HG03457 (cell line): Measurements from ENCODE around the gene SUFU.
A peak's percentile ranks its signal among the peaks of the same experiment; 100 is the strongest.
"Not testable (repeated sequence)": the region's sequence is repeated elsewhere in the genome, so short reads cannot be mapped to it uniquely, and the experiment has no call there.

Experiments
- ATAC-seq: cut with Tn5 transposase; IDR thresholded peaks from one replicate; pipeline ENCODE4 v1.9.1; 2021; ENCODE audit warnings: moderate number of reproducible peaks; ENCODE audit not compliant: unreplicated experiment

SUFU gene

GRCh38 chr10:102511583-102512274, 8.0 kb downstream of the SUFU start:
- ATAC-seq: no peak

- no peak for ATAC-seq
Measured at GRCh38 chr10:102514487-102515311, 10.9 kb downstream of the SUFU start.

GRCh38 chr10:102515724-102516123, 12.0 kb downstream of the SUFU start:
- no peak for ATAC-seq

- no peak for ATAC-seq
Measured at GRCh38 chr10:102517553-102517952, 13.8 kb downstream of the SUFU start.

- no peak for ATAC-seq
Measured at GRCh38 chr10:102519246-102519825, 15.6 kb downstream of the SUFU start.

GRCh38 chr10:102522874-102523249, 19.1 kb downstream of the SUFU start:
- no peak for ATAC-seq

- ATAC-seq: no peak
Measured at GRCh38 chr10:102523250-102524029, 19.7 kb downstream of the SUFU start.

- ATAC-seq: no peak
Measured at GRCh38 chr10:102524746-102525145, 21.0 kb downstream of the SUFU start.

GRCh38 chr10:102527546-102527945, 23.8 kb downstream of the SUFU start:
- ATAC-seq: no peak

- ATAC-seq: no peak
Measured at GRCh38 chr10:102534333-102534732, 30.6 kb downstream of the SUFU start.

GRCh38 chr10:102534966-102535365, 31.2 kb downstream of the SUFU start:
- ATAC-seq: not testable (repeated sequence)

GRCh38 chr10:102535481-102536147, 31.8 kb downstream of the SUFU start:
- no peak for ATAC-seq

GRCh38 chr10:102537367-102537766, 33.6 kb downstream of the SUFU start:
- no peak for ATAC-seq

GRCh38 chr10:102537948-102538347, 34.2 kb downstream of the SUFU start:
- no peak for ATAC-seq

- ATAC-seq: no peak
Measured at GRCh38 chr10:102538811-102539210, 35.0 kb downstream of the SUFU start.

GRCh38 chr10:102540023-102540422, 36.3 kb downstream of the SUFU start:
- ATAC-seq: peak; percentile 53

GRCh38 chr10:102542800-102543418, 39.1 kb downstream of the SUFU start:
- no peak for ATAC-seq

- no peak for ATAC-seq
Measured at GRCh38 chr10:102545265-102545871, 41.6 kb downstream of the SUFU start.

- ATAC-seq: no peak
Measured at GRCh38 chr10:102545997-102546396, 42.2 kb downstream of the SUFU start.
